HepG2 (cell line): ENCODE results near the gene CDK13. TPM values are rescaled to one million over a fixed set of nuclear protein-coding genes. Genes with fewer than 3 reads are reported as not detected.

Source experiments
- ATF5 ChIP-seq: sonication (generic); formaldehyde crosslinking; IDR thresholded peaks from 2 replicates; pipeline ENCODE4 v1.4.0; 2020; ENCODE audit warnings: mild to moderate bottlenecking, low read depth, missing genetic modification reagents
- ATM ChIP-seq: fragments of 450-650 bp; IDR thresholded peaks from 2 replicates; pipeline ENCODE4 v1.7.1; 2017; ENCODE audit warnings: mild to moderate bottlenecking, borderline replicate concordance
- MED13 ChIP-seq: sonication (generic); formaldehyde crosslinking; IDR thresholded peaks from 2 replicates; pipeline ENCODE4 v1.5.0; 2020; ENCODE audit warnings: missing genetic modification reagents
- SNAPC4 ChIP-seq: sonication (generic); formaldehyde crosslinking; IDR thresholded peaks from 2 replicates; pipeline ENCODE4 v1.4.0; 2020; ENCODE audit warnings: mild to moderate bottlenecking, missing genetic modification reagents
- SPEN ChIP-seq: sonication (generic); formaldehyde crosslinking; IDR thresholded peaks from 2 replicates; pipeline ENCODE4 v1.5.1; 2020; ENCODE audit warnings: low read depth, mild to moderate bottlenecking, missing genetic modification reagents
- YEATS2 ChIP-seq: sonication (generic); formaldehyde crosslinking; IDR thresholded peaks from 2 replicates; pipeline ENCODE4 v1.4.0; 2020; ENCODE audit warnings: missing genetic modification reagents, borderline replicate concordance
- ZBTB46 ChIP-seq: sonication (generic); formaldehyde crosslinking; IDR thresholded peaks from 2 replicates; pipeline ENCODE4 v1.4.0; 2020; ENCODE audit warnings: mild to moderate bottlenecking, missing genetic modification reagents, borderline replicate concordance
- ZNF589 ChIP-seq: sonication (generic); formaldehyde crosslinking; conservative IDR thresholded peaks from 2 replicates; pipeline ENCODE4 v1.8.0; 2022; ENCODE audit warnings: mild to moderate bottlenecking, moderate library complexity, missing genetic modification reagents
- polyA plus RNA-seq, 8 experiments: library from polyadenylated mRNA; depleted of rRNA in 3 of 8; stranded (reverse) in 7 of 8; unstranded in 1 of 8; fragments of >200 nt; fragmentation: Illumina TruSeq in 4 of 8; extraction: Trizol in 4 of 8; gene quantifications; 2 replicates each; pipeline versions ENCODE4 v1.2.1 to v1.2.3, GENCODE V29; 2011 to 2016; ENCODE audit warnings: low read depth in 4 of 8, missing spikeins in 1 of 8, mixed read lengths in 1 of 8; ENCODE audit not compliant: insufficient read depth in 1 of 8
- total RNA-seq, 5 experiments: library from RNA; depleted of rRNA; stranded (reverse); fragments of >200 nt; fragmentation: Illumina TruSeq; extraction: Trizol; gene quantifications; 2 replicates each; pipeline ENCODE4 v1.2.3, GENCODE V29; 2016; ENCODE audit warnings: low read depth in 1 of 5
- TF ChIP-seq, protein P1 (sequence below): sonication (generic); formaldehyde crosslinking; IDR thresholded peaks from 2 replicates; pipeline ENCODE4 v1.5.0; 2020; ENCODE audit warnings: mild to moderate bottlenecking, missing genetic modification reagents
- TF ChIP-seq, protein P2 (sequence below): sonication (generic); formaldehyde crosslinking; IDR thresholded peaks from 2 replicates; pipeline ENCODE4 v1.5.1; 2020; ENCODE audit warnings: mild to moderate bottlenecking, missing genetic modification reagents, moderate library complexity
- TF ChIP-seq, protein P3 (sequence below): IDR thresholded peaks from 2 replicates; pipeline ENCODE4 v1.6.1; 2016; ENCODE audit warnings: missing compliant biosample characterization, missing genetic modification reagents, borderline replicate concordance

CDK13 gene
- total and polyA plus RNA-seq, 2 of the 13 experiments (the other 11 are each of a cell fraction or from before 2014, with no cell fraction given): 21.0 to 40.9 TPM

DNA sequence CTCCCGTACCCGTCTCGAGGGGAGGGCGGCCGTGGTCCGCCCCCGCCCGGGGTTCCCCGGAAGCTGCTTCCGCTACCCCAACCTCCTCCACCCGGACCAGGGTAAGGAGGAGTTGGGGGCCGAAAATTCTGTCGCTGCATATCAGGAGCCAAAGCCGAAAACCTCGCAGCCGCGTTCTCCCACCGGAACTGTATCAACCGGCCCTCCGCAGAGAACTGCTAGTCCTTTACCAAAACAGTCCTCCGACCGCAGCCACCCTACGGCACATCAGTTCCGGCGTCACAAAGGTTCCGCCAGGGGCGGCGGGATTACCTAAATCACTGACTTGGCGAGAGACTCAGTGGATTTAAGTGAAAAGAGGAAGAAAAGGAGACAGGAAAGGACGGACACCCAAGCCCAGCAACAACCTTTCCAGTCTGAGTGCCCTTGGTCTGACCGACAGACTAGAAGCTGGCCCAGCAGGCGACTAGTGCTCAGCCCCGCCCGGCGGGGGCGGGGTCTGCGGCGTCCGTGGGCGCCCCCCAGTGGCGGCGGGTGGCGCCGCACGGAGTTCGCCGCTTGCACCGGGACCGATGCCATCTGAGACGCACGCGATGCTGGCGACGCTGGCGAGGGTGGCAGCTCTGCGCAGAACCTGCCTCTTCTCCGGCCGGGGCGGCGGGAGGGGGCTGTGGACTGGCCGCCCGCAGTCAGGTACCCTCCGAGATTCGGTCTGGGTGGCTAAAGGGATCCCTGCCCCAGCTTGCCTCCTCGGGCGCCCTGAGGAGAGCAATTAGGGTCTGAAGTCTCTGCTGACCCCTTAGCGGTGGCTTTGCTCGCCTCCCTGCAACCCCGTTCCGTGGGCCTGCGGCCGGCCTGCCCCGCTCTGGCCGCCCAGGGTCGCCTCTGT is 184.6 kb downstream of the CDK13 start, which contains the start of the genes MPLKIP and SUGCT (continued):
- TF ChIP-seq, protein P1, sequence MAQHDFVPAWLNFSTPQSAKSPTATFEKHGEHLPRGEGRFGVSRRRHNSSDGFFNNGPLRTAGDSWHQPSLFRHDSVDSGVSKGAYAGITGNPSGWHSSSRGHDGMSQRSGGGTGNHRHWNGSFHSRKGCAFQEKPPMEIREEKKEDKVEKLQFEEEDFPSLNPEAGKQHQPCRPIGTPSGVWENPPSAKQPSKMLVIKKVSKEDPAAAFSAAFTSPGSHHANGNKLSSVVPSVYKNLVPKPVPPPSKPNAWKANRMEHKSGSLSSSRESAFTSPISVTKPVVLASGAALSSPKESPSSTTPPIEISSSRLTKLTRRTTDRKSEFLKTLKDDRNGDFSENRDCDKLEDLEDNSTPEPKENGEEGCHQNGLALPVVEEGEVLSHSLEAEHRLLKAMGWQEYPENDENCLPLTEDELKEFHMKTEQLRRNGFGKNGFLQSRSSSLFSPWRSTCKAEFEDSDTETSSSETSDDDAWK: no peak
- TF ChIP-seq SPEN (CRISPR knock-in tag) (peak; percentile 61; the same call in 1 of the 2 replicates), SNAPC4 (CRISPR knock-in tag) (peak; percentile 60; the same call in 1 of the 2 replicates), MED13 (CRISPR knock-in tag) (no peak; the same call in 1 of the 2 replicates), YEATS2 (CRISPR knock-in tag) (peak; percentile 89), ATM (no peak), ZNF589 (peak; percentile 57; the same call in 1 of the 2 replicates), ZBTB46 (CRISPR knock-in tag) (no peak), ATF5 (CRISPR knock-in tag) (no peak)
- TF ChIP-seq, protein P2, sequence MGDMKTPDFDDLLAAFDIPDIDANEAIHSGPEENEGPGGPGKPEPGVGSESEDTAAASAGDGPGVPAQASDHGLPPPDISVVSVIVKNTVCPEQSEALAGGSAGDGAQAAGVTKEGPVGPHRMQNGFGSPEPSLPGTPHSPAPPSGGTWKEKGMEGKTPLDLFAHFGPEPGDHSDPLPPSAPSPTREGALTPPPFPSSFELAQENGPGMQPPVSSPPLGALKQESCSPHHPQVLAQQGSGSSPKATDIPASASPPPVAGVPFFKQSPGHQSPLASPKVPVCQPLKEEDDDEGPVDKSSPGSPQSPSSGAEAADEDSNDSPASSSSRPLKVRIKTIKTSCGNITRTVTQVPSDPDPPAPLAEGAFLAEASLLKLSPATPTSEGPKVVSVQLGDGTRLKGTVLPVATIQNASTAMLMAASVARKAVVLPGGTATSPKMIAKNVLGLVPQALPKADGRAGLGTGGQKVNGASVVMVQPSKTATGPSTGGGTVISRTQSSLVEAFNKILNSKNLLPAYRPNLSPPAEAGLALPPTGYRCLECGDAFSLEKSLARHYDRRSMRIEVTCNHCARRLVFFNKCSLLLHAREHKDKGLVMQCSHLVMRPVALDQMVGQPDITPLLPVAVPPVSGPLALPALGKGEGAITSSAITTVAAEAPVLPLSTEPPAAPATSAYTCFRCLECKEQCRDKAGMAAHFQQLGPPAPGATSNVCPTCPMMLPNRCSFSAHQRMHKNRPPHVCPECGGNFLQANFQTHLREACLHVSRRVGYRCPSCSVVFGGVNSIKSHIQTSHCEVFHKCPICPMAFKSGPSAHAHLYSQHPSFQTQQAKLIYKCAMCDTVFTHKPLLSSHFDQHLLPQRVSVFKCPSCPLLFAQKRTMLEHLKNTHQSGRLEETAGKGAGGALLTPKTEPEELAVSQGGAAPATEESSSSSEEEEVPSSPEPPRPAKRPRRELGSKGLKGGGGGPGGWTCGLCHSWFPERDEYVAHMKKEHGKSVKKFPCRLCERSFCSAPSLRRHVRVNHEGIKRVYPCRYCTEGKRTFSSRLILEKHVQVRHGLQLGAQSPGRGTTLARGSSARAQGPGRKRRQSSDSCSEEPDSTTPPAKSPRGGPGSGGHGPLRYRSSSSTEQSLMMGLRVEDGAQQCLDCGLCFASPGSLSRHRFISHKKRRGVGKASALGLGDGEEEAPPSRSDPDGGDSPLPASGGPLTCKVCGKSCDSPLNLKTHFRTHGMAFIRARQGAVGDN (CRISPR knock-in tag): peak; percentile 98
- TF ChIP-seq, protein P3, sequence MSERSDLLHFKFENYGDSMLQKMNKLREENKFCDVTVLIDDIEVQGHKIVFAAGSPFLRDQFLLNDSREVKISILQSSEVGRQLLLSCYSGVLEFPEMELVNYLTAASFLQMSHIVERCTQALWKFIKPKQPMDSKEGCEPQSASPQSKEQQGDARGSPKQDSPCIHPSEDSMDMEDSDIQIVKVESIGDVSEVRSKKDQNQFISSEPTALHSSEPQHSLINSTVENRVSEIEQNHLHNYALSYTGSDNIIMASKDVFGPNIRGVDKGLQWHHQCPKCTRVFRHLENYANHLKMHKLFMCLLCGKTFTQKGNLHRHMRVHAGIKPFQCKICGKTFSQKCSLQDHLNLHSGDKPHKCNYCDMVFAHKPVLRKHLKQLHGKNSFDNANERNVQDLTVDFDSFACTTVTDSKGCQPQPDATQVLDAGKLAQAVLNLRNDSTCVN (CRISPR knock-in tag): no peak
